ENCODE measurements around the gene KPNB1. TPM values are rescaled to one million over a fixed set of nuclear protein-coding genes. Genes with fewer than 3 reads are reported as not detected.

KPNB1 gene
- polyA plus RNA-seq, 1 donor: 144 TPM

DNA sequence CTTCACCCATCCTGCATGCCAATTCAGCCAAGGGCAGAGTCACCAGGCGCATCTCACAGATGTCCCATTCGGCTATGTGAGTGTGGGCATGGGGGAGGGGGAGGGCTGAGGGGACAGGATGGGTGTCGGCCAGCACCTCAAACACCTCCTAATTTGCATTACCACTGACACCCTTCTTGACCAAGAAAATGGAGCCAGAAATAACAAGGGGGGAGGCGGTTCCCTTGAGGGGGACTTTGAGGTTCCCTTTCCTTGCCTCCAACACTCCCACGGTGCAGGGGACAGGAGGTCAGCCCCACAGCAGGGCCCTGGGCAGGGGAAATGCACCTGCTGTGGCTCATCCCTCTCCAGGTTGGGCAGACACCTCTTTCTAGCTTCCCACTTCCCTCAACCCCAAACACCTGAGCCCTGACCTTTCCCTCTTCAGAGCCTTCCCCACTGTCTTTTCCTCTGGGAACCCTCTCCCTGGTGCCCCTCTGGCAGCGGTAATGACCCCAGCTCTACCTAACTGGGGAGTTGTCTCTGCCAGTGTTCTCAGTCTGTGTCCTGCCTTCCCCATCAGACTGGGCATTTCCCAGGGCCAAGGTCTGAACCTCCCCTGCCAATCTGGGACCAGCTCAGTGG, 65.2 kb downstream of the KPNB1 start:
- DNase-seq: no peak

DNA sequence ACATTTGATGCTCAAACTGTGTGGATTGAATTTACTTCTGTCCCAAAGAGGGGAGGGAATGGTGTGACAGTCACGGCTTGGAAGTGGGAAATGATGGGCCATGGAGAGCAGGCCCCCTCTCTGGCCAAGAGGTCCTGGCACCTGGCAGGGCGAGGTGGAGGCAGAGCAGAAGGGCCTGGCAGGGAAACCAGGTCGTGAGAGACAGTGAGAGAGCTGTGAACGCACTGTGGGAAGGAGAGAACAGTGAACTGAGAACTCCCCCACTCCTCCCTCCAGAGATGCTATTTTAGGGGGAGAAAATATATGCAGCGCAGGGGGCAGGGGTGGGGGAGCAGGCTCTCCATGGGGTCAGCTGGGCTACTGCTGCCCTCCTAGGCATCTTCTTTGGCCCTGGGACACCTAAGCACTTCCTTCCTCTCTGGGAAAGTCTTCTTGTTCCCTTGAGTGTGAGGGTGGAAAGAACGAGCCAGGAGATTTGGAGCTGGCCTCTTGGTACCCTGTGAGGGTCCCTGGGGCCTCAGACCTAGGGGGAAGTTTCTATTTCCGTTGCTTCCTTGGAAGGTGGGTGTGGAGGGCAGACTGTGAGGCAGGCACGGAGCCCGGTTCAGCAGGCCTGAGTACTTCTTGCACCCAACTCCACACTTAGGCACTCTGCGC, 66.1 kb downstream of the KPNB1 start:
- DNase-seq: no peak

- no peak for DNase-seq
Measured at GRCh38 chr17:47716375-47716774, 66.7 kb downstream of the KPNB1 start.

- DNase-seq: no peak
Measured at GRCh38 chr17:47717261-47717697, 67.6 kb downstream of the KPNB1 start.

DNA sequence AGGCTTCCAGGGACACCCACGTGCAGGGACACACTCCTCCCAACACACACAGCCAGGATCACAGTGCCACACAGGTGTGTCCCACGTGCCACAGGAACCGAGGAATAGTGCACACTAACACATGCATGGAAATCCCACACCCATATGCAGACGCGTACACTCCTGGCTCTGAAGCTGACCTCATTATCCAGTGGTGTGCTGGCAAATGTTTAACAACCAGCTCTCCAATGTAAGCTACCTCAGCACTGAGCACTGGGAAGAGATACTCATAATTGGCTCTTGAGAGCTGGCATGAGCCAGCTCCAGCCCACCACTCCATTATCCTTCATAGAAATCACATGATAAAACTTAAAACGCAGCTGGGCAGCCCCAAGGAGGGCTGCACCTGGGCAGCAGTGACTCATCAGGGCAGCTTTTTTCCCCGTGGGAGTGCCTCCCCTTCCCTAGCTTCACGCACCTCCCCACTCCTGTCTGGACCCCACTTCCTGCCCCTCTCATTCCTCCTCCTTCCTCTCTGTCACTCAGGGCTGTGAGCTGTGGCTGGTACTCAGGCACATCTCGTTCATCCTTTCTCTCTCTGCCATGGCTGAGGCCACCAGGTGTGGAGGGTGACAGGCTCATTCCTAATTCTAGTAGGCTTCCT, 68.4 kb downstream of the KPNB1 start:
- DNase-seq: no peak

- DNase-seq: no peak
Measured at GRCh38 chr17:47718634-47719405, 69.1 kb downstream of the KPNB1 start.

GRCh38 chr17:47719411-47720152, 69.9 kb downstream of the KPNB1 start:
- no peak for DNase-seq

DNA sequence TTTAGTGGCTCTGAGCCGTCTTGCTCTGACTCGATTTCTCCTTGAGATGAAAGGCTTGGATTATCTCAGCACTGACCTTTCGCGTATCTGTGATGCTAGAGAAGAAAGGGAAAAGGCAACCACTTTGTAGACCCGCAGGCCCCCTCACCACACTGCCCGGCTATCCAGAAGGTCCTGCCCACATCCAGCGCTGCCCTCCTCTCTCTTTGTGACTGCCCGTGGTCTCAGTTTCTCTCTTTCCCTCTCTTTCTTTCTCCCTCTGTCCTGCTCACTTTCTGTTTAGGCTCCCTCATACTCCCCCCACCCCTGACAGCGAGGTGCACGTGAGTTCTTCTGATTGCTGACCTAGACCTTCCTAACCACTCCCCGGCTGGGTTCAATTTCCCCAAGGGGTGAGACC, 70.5 kb downstream of the KPNB1 start:
- DNase-seq: no peak

DNA sequence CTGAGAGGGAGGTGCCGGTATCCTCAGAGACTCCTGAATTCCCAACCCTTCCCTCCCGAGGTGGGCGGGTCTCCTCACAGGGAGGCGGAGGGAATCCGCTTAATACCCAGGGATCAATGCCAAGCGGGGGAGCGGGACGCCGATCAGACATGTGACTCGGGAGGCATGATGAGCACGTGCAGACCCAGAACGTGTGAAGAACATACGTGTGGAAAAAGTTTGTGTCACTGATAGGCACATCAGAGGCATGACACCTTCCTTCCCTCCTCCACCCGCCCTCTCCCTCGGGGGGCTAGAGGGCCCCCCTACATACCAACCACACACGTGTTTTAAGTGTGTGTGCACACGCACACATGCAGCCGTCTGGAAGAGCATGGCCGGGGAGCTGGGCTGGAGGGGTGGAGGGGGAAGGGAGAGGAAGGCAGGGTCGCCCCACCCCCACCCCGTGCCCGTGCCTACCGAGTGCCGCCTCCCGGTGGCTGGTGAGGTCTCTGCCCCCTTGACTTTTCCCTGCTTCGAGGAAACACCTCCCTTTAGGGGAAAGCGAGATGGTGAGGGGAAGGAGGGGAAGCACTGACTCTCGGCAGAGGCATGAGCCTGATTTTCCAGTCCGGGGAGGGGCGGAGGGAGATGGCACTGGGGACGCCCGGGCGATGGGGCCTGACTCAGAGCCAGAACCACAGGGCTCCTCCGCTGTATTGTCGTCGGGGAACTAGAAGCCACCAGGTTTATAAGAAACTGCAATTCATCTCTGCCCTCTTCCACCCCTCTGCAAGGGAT, 71.2 kb downstream of the KPNB1 start:
- DNase-seq: no peak

- DNase-seq: no peak
Measured at GRCh38 chr17:47721725-47722124, 72.0 kb downstream of the KPNB1 start.

DNA sequence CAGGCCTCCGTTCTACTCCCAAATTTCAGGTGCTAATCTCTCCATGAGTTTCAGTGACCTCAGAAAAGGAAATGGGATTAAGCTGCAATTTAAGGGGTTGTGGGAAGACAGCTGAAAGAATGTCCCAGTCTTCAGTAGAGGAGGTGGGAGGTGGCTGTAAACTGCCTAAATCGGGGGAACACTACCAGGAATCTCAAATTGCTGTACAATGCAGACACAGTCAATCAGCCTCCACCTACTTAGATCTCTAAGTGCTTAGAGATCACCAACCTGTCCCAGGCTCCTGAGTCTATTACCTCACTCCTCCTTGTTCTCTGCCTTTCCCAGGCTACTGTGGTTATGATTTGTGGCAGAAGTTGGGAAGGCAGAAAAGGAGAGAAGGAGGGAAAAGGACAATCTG, 75.0 kb downstream of the KPNB1 start:
- DNase-seq: no peak

DNA sequence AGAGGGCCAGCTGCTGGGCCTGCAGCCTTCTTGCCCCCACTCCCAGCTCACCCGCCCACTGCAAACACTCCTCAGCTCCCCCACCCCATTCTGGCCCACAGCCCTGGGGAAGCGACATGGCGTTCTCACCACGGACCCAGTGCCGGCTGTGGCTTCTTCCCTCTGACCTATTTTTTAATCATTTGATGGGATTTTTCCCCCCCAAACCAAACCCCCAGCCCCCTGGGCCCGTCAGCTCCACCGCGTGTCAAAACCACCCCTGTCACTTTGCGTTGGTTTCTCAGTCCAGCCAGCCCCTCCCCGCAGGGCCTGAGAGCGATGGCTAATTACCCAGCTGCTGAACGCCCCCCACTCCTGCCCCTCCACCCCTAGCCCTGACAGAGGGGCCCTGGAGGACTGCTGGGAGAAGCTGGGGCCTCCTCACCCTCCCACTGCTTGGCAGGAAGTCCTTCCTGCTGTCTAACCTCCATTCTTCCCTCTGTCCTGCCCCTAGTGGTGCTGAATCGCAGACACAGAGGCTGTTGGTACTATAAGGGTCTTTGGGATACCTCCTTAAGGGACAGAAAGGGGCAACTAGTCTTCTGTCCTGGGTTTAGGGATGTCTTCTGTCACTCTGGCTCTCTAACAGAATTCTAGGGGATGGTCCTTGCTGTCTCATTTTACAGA, 75.9 kb downstream of the KPNB1 start:
- DNase-seq: no peak

DNA sequence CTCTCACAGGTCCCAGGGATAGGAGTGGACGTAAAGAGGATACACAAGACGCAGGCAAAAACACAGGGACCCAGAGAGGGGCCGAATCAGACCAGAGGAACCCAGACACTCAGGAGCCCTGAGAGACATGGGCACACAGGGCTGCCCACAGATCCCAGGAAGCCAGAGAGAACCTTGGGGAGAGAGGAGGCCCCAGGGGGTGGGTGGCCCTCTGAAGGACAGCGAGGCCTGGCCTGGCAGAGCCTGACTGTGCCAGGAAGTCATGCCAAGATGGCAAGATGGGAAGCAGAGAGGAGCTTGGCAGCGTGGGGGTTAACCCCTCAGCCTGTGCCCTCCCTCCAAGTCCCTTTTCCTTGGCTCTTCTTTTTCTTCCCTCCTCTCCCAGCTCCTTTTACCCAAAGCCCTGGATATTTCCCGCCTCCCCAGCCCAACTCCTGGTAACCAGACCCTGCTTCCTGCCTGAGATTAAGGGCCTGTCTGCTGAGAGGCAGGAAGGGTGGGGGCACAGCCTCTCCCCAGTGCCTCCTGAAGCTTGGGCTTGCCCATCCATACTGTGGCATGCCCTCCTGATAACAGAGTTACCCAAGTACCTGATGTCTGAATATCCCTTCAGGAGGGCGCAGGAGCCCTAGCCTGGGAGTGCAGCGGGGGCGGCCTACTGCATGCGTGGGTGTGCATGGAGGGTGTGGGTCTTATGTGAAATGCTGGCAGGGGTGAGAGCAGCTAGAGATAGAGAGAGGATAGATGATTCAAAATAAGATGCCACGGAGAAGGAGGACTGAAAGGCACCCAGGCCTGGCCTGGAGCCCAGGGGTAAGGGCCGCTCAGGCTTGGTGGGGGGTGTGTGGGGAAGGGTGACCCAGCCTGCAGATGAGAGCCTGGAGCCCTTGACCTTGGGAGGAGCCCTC, 77.3 kb downstream of the KPNB1 start:
- DNase-seq: no peak

- DNase-seq: no peak
Measured at GRCh38 chr17:47727704-47728036, 78.0 kb downstream of the KPNB1 start.

DNA sequence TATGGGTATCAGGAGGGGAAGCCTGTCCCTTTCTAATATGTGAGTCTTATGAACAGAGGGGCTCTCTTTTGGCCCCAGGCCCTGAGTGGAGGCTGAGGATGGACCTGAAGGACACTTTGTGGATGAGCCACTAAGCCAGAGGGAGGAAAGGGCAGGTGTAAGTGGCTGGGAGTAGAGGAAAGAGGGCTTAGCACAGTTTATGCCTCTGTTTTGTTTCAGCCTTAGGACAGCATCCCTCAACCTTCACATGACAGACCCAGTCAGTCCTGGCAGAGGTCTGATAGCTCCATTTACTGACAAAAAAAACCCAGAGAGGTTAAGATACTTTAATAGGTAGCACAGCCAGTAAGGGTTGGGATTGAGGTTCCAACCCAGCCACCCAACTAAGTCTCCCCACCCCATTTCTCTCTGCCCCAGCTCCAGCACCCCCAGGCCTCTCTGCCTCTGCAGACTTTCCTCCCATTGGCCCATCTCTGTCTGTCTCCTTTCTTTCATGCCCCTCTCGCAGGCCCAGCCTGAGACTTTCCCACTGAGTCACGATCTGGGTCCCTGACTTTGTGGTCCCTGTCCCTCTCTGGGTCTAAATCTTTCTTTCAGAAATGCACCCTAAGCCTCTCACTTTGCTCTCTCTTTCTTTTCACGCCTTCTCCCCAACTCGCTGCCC, 78.6 kb downstream of the KPNB1 start:
- DNase-seq: no peak

GRCh38 chr17:47729476-47729875, 79.8 kb downstream of the KPNB1 start:
- DNase-seq: no peak

DNA sequence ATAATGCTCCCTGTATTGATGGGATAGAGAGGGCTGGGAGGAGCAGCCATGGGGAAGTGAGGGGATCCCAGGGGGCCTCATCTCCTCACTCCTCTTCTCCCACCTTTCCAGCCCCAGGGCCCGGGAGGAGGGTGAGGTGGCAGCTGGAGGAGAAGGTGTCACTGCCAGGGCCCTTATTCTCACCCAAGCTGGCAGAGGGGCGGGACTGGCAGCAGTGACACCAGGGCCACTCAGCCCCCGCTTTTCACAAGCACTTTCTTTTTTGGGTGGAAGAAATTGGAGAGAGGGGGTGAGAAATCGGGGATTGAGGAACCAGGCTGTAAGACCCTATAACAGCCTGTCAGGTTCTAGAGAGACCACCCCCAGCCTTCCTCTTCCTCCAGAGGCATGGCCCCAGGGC, 81.0 kb downstream of the KPNB1 start:
- no peak for DNase-seq

- no peak for DNase-seq
Measured at GRCh38 chr17:47731396-47731795, 81.7 kb downstream of the KPNB1 start.

- DNase-seq: no peak
Measured at GRCh38 chr17:47732399-47733046, 82.8 kb downstream of the KPNB1 start.
